Tibial nerve (tissue), 3 donors: ENCODE measurements around the gene MICU2.

Source experiments
- POLR2A ChIP-seq, 2 donors: fragments of 450-650 bp; IDR thresholded peaks; one replicate each; pipeline ENCODE4 v1.6.1; 2017; ENCODE audit warnings: antibody characterized with exemption in 2 of 2, mild to moderate bottlenecking in 2 of 2, moderate library complexity in 2 of 2
- TF ChIP-seq, protein P1 (sequence below), 5 experiments: fragments of 200-600 bp in 3 of 5; fragments of 450-650 bp in 2 of 5; sonication (generic) in 3 of 5; IDR thresholded peaks; one replicate each; pipeline ENCODE4 v1.5.1; 2016 to 2019; ENCODE audit warnings: antibody characterized with exemption in 5 of 5, mild to moderate bottlenecking in 3 of 5, moderate library complexity in 2 of 5

GRCh38 chr13:21639561-21639960 lies 35.6 kb upstream of the MICU2 start:
- TF ChIP-seq, protein P1, sequence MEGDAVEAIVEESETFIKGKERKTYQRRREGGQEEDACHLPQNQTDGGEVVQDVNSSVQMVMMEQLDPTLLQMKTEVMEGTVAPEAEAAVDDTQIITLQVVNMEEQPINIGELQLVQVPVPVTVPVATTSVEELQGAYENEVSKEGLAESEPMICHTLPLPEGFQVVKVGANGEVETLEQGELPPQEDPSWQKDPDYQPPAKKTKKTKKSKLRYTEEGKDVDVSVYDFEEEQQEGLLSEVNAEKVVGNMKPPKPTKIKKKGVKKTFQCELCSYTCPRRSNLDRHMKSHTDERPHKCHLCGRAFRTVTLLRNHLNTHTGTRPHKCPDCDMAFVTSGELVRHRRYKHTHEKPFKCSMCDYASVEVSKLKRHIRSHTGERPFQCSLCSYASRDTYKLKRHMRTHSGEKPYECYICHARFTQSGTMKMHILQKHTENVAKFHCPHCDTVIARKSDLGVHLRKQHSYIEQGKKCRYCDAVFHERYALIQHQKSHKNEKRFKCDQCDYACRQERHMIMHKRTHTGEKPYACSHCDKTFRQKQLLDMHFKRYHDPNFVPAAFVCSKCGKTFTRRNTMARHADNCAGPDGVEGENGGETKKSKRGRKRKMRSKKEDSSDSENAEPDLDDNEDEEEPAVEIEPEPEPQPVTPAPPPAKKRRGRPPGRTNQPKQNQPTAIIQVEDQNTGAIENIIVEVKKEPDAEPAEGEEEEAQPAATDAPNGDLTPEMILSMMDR (IDR thresholded peaks at IDR 0.05) = no peak
- TF ChIP-seq POLR2A (IDR thresholded peaks at IDR 0.05) = no peak
